Right renal pelvis (tissue), 4 donors: ENCODE data around the gene PCBP4. TPM values are rescaled to one million over a fixed set of nuclear protein-coding genes. Genes with fewer than 3 reads are reported as not detected.
"Not testable (repeated sequence)": the region's sequence is repeated elsewhere in the genome, so short reads cannot be mapped to it uniquely, and the experiment has no call there.

Source experiments
- DNase-seq, 4 donors: peaks; one replicate each; pipeline ENCODE4 v3.0.0-alpha.2; 2013; ENCODE audit warnings: low read depth in 4 of 4, low spot score in 3 of 4, missing footprints in 1 of 4
- polyA plus RNA-seq, 4 donors: library from polyadenylated mRNA; unstranded; fragments of 120-200 nt; gene quantifications; one replicate each; pipeline ENCODE4 v1.2.1, GENCODE V29; 2013; ENCODE audit not compliant: insufficient read length in 4 of 4

PCBP4 gene
- polyA plus RNA-seq, 4 donors, result 53.6 to 68.2 (median 56.2) TPM

DNA sequence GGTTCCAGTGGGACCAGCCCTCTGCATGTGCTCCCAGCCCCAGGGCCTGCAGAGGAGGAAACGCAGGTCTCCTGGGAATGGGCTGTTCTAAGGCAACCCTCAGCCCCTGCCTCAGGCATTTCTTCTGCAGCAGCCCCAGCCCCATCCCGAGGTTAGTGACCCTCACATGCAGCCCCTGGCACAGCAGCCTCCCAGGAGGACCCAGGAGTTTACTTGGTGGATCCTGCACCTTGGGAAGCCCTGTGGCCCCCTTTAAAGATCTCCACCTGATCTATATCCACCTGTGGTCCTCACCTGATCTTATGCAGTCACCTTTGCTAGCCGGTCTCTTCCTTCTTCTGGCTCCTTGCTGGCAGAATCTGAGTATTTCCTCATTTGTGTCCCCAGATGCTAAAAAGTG lies 38.3 kb downstream of the PCBP4 start:
- not testable (repeated sequence) for DNase-seq

DNA sequence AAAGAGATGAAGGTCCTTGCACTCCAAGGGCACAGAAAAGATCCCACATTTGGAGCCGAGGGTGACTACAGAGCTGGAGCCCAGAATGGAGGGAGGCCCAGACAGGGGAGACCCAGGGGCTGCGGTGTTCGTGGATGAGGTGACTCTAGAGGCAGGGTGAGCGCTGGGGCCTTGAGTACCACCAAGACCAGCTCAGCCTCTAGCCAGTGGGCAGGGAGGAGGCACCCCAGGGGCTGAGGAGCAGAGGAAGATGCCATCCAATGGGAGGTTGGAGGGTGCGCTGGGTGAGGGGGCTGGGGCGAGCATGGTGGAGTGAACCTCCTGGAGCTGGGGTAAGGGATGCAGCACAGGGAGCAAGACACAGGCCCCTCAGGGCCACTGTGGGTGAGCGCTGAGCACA lies 38.8 kb downstream of the PCBP4 start:
- no peak for DNase-seq

DNA sequence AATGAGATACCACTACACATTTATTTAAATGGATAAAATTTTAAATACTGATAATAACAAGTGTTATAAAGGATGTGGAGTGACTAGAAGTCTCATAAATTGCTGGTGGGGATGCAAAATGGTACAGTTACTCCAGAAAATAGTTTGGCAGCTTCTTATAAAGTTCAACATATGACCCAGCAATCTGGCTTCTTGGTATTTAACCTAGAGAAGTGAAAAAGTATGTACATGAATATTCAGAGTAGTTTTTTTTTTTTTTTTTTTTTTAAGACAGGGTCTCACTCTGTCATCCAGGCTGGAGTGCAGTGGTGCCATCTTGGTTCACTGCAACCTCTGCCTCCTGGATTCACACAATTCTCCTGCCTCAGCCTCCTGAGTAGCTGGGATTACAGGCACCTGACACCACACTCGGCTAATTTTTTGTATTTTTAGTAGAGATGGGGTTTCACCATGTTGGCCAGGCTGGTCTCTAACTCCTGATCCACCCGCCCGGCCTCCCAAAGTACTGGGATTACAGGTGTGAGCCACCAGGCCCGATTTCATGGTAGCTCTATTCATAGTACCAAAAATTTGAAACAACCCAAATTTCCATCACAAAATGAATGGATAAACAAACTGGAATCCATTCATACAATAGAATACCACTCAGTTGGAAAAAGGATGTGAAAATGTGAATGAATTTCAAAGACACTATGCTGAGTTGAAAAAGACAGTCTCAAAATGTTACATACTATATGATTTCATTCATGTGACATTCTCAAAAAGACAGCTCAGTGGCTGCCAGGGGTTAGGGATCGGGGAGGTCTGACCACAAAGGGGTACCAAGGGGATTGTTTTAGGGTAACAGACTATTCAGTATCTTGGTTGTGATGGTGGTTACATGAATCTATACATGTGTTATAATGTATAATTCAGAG lies 39.9 kb downstream of the PCBP4 start:
- no peak for DNase-seq

DNA sequence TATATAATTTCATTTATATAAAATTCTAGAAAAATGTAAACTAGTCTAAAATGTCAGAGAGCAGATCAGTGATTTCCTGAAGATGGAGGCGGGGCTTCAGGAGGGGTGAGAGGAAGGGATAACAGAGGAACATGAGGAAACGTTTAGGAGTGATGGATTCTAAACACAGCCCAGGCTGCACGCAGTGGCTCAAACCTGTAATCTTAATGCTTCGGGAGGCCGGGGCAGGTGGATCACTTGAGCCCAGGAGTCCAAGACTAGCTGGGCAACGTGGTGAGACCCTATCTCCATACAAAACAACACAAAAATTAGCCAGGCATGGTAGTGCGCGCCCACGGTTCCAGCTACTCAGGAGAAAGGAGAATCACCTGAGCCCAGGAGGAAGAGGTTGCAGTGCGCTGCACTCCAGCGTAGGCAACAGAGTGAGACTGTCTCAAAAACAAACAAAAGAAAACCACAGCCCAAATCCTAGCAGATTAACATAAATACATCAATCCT lies 46.1 kb downstream of the PCBP4 start:
- no peak for DNase-seq

DNA sequence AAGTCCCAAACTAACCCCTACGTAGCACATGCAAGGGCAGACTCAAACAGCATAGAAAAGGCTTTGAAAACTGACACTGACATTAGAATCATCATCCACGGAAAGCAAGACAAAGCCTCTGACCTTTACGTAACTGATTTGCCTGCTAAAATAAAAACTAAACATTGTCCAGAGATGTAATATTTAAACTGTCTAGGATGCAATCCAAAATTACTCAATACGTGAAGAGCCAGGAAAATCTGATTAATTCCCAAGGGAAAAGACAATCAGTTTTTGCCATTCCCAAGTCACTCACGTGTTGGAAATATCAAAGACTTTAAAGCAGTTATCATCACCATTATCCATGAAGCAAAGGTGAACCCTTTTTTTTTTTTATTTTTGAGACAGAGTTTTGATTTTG lies 50.8 kb downstream of the PCBP4 start:
- DNase-seq, result no peak

DNA sequence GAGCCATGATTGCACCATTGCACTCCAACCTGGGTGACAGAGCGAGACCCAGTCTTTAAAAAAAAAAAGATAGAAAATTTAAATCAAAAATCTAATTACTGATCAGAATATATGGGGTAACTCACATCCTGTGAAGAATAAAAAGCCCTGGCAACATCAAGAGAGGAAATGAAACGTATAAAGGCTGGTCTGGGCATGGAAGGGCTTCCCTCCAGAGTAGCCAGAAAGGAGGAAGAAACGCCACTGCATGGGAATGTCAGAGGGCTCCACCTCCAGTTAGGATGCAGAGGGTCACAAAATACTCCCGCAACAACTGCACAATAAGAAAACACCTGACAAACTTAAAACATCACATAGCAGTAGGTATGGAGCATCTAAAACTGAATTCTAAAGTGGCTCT lies 59.2 kb downstream of the PCBP4 start:
- no peak for DNase-seq

Other genes with a start within 250 kb of the PCBP4 start
- gene IQCF6, start 188.2 kb downstream of the PCBP4 start, polyA plus RNA-seq, result not detected
- not detected for gene IQCF2, start 105.8 kb downstream of the PCBP4 start, polyA plus RNA-seq
- not detected for gene IQCF5, start 91.9 kb downstream of the PCBP4 start, polyA plus RNA-seq
- not detected for gene IQCF1, start 64.1 kb downstream of the PCBP4 start, polyA plus RNA-seq
- 10 to 100 TPM; 17.6 to 22.6 (median 19.9) TPM for gene RRP9, start 25.6 kb downstream of the PCBP4 start, polyA plus RNA-seq
- 10 to 100 TPM; 16.0 to 19.6 (median 17.2) TPM for gene PARP3, start 25.1 kb downstream of the PCBP4 start, polyA plus RNA-seq
- under 1 TPM; 0.30 to 0.68 (median 0.40) TPM for gene GPR62, start 12.1 kb downstream of the PCBP4 start, polyA plus RNA-seq
- 10 to 100 TPM; 80.5 to 95.6 (median 90.7) TPM for gene ABHD14B, start 6.6 kb upstream of the PCBP4 start, polyA plus RNA-seq
- gene ABHD14A, start 7.6 kb upstream of the PCBP4 start, polyA plus RNA-seq, result 10 to 100 TPM; 24.1 to 34.7 (median 26.9) TPM
- gene ACY1, start 16.1 kb upstream of the PCBP4 start, polyA plus RNA-seq, result 100 to 1,000 TPM; 102 to 142 (median 115) TPM
- 1,000 to 10,000 TPM; 1,532 to 1,899 (median 1,617) TPM for gene RPL29, start 28.4 kb upstream of the PCBP4 start, polyA plus RNA-seq
- gene DUSP7, start 89.1 kb upstream of the PCBP4 start, polyA plus RNA-seq, result 10 to 100 TPM; 16.7 to 20.0 (median 18.4) TPM
- gene POC1A, start 187.0 kb upstream of the PCBP4 start, polyA plus RNA-seq, result 1 to 10 TPM; 7.1 to 8.6 (median 7.9) TPM
- gene ALAS1, start 230.7 kb upstream of the PCBP4 start, polyA plus RNA-seq, result 10 to 100 TPM; 46.2 to 53.4 (median 48.1) TPM